ENCODE results near the gene HMCN2.

GRCh38 chr9:130288926-130289690 is 23.5 kb downstream of the HMCN2 start:
- TF ChIP-seq, protein P1, sequence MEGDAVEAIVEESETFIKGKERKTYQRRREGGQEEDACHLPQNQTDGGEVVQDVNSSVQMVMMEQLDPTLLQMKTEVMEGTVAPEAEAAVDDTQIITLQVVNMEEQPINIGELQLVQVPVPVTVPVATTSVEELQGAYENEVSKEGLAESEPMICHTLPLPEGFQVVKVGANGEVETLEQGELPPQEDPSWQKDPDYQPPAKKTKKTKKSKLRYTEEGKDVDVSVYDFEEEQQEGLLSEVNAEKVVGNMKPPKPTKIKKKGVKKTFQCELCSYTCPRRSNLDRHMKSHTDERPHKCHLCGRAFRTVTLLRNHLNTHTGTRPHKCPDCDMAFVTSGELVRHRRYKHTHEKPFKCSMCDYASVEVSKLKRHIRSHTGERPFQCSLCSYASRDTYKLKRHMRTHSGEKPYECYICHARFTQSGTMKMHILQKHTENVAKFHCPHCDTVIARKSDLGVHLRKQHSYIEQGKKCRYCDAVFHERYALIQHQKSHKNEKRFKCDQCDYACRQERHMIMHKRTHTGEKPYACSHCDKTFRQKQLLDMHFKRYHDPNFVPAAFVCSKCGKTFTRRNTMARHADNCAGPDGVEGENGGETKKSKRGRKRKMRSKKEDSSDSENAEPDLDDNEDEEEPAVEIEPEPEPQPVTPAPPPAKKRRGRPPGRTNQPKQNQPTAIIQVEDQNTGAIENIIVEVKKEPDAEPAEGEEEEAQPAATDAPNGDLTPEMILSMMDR (IDR thresholded peaks at IDR 0.05): no peak
- TF ChIP-seq POLR2A (IDR thresholded peaks at IDR 0.05) (no peak), EP300 (IDR thresholded peaks at IDR 0.05) (no peak)

Data from ovary (tissue), 3 donors.